Parathyroid adenoma (tissue), 2 donors: ENCODE results near the gene LRAT.

Source experiments
- H2AFZ ChIP-seq: fragments of 300-600 bp; sonication (generic); one replicate; pipeline ENCODE4 v1.7.0; 2017; ENCODE audit warnings: antibody characterized with exemption, mild to moderate bottlenecking
- H3K27ac ChIP-seq: fragments of 300-600 bp; sonication (generic); one replicate; pipeline ENCODE4 v1.7.0; 2017
- H3K27me3 ChIP-seq: fragments of 300-600 bp; sonication (generic); one replicate; pipeline ENCODE4 v1.7.0; 2017; ENCODE audit warnings: low read length; ENCODE audit not compliant: control insufficient read depth, insufficient read depth
- H3K36me3 ChIP-seq: fragments of 300-600 bp; sonication (generic); one replicate; pipeline ENCODE4 v1.7.0; 2017; ENCODE audit warnings: low read length; ENCODE audit not compliant: control insufficient read depth, insufficient read depth
- H3K4me1 ChIP-seq: fragments of 300-600 bp; sonication (generic); one replicate; pipeline ENCODE4 v1.7.0; 2017; ENCODE audit warnings: control low read depth
- H3K4me2 ChIP-seq: fragments of 300-600 bp; sonication (generic); one replicate; pipeline ENCODE4 v1.7.0; 2017; ENCODE audit warnings: low read length
- H3K4me3 ChIP-seq: fragments of 300-600 bp; sonication (generic); one replicate; pipeline ENCODE4 v1.7.0; 2017; ENCODE audit warnings: low read depth, low read length
- H3K79me2 ChIP-seq: fragments of 300-600 bp; sonication (generic); one replicate; pipeline ENCODE4 v1.7.0; 2017; ENCODE audit warnings: control low read depth
- H3K9ac ChIP-seq: fragments of 300-600 bp; sonication (generic); one replicate; pipeline ENCODE4 v1.7.0; 2017; ENCODE audit warnings: mild to moderate bottlenecking
- H3K9me3 ChIP-seq: fragments of 300-600 bp; sonication (generic); one replicate; pipeline ENCODE4 v1.7.0; 2017; ENCODE audit warnings: low read length; ENCODE audit not compliant: control insufficient read depth
- CTCF ChIP-seq: fragments of 300-600 bp; sonication (generic); IDR thresholded peaks from one replicate; pipeline ENCODE4 v1.7.0; 2017; ENCODE audit warnings: antibody characterized with exemption, mild to moderate bottlenecking
- donor health status: primary hyperparathyroidism.

Gene LRAT

GRCh38 chr4:154727540-154727939 is 16.3 kb upstream of the LRAT start:
- no peak overlapping the region for H3K27ac ChIP-seq
- no peak for TF ChIP-seq CTCF
- no peaks in the 10 kb centered on the region for H3K36me3 ChIP-seq
- no peaks in the 10 kb centered on the region for H3K79me2 ChIP-seq
- H3K4me2 ChIP-seq: no peak overlapping the region
- no peaks in the 10 kb centered on the region for H3K4me1 ChIP-seq
- H3K9ac ChIP-seq: no peak overlapping the region
- no peaks in the 10 kb centered on the region for H3K27me3 ChIP-seq
- no peak overlapping the region for H2AFZ ChIP-seq
- no peak overlapping the region for H3K4me3 ChIP-seq
- H3K9me3 ChIP-seq: no peaks in the 10 kb centered on the region

GRCh38 chr4:154731756-154732155 is 12.0 kb upstream of the LRAT start:
- H3K79me2 ChIP-seq: no peaks in the 10 kb centered on the region
- H3K9me3 ChIP-seq: no peaks in the 10 kb centered on the region
- no peak overlapping the region for H3K4me3 ChIP-seq
- no peaks in the 10 kb centered on the region for H3K36me3 ChIP-seq
- H3K4me1 ChIP-seq: no peaks in the 10 kb centered on the region
- no peak overlapping the region for H2AFZ ChIP-seq
- H3K9ac ChIP-seq: no peak overlapping the region
- H3K27ac ChIP-seq: no peak overlapping the region
- H3K4me2 ChIP-seq: no peak overlapping the region
- H3K27me3 ChIP-seq: no peaks in the 10 kb centered on the region
- TF ChIP-seq CTCF: no peak

GRCh38 chr4:154732669-154733068 is 11.1 kb upstream of the LRAT start:
- no peak overlapping the region for H2AFZ ChIP-seq
- no peak for TF ChIP-seq CTCF
- no peak overlapping the region for H3K27ac ChIP-seq
- no peaks in the 10 kb centered on the region for H3K36me3 ChIP-seq
- H3K9ac ChIP-seq: no peak overlapping the region
- H3K27me3 ChIP-seq: no peaks in the 10 kb centered on the region
- H3K4me3 ChIP-seq: no peak overlapping the region
- no peaks in the 10 kb centered on the region for H3K4me1 ChIP-seq
- H3K79me2 ChIP-seq: no peaks in the 10 kb centered on the region
- H3K4me2 ChIP-seq: no peak overlapping the region
- H3K9me3 ChIP-seq: no peaks in the 10 kb centered on the region

DNA sequence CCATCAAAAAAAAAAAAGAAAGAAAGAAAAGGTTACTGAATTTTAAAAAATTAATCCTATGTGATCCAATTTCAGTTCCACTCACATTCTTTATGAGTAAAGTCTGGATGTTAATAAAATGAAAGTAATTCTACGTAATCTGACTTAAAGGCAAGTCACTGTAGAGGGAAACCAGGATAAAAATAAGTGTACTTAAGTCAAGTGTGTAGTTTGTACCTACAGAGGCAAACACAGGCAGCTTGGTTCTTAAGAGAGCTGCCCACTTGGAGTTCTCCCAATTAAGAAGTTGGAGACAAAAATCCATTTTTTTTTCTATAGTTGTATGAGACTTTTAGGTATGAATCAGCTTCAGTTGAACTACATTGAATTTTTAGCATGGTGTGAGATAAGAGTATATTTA is 7.0 kb upstream of the LRAT start:
- Histone ChIP-seq H3K27ac (no peak overlapping the region), H3K4me3 (no peak overlapping the region), H3K9ac (no peak overlapping the region), H3K79me2 (no peaks in the 10 kb centered on the region), H3K9me3 (no peaks in the 10 kb centered on the region), H2AFZ (no peak overlapping the region), H3K27me3 (no peaks in the 10 kb centered on the region), H3K4me2 (no peak overlapping the region), H3K4me1 (no peaks in the 10 kb centered on the region), H3K36me3 (no peaks in the 10 kb centered on the region)
- TF ChIP-seq CTCF: no peak

GRCh38 chr4:154738426-154738825 is 5.4 kb upstream of the LRAT start:
- no peaks in the 10 kb centered on the region for H3K36me3 ChIP-seq
- H3K4me2 ChIP-seq: no peak overlapping the region
- H2AFZ ChIP-seq: no peak overlapping the region
- TF ChIP-seq CTCF: no peak
- no peaks in the 10 kb centered on the region for H3K79me2 ChIP-seq
- H3K9me3 ChIP-seq: no peaks in the 10 kb centered on the region
- H3K27ac ChIP-seq: no peak overlapping the region
- no peak overlapping the region for H3K9ac ChIP-seq
- H3K27me3 ChIP-seq: no peaks in the 10 kb centered on the region
- no peak overlapping the region for H3K4me3 ChIP-seq
- H3K4me1 ChIP-seq: no peaks in the 10 kb centered on the region
